IMR-90 (cell line): ENCODE results near the gene CD81. TPM values are rescaled to one million over a fixed set of nuclear protein-coding genes. Genes with fewer than 3 reads are reported as not detected.

Experiments
- ATAC-seq: fragments of 200-7000 bp; cut with Tn5 transposase; 2 replicates; pipeline ENCODE4 v1.9.1; 2020; ENCODE audit warnings: low read depth, mild to moderate bottlenecking, moderate library complexity
- BruUV-seq: library from RNA; stranded (reverse); fragments of 400-500 nt; replicated peaks from 2 replicates; lab custom pipeline; 2021; lab: Mats Ljungman, UMichigan
- CTCF ChIA-PET: fragments of 300-600 bp; formaldehyde crosslinking; extraction: SDS; loops from one replicate; lab custom pipeline; 2021; ENCODE audit warnings: antibody characterized with exemption; lab: Yijun Ruan, JAX
- POLR2A ChIA-PET: fragments of 300-600 bp; sonication (Branson Sonifier 250); formaldehyde crosslinking; loops from one replicate; lab custom pipeline; 2022; ENCODE audit warnings: antibody characterized with exemption; ENCODE audit not compliant: unreplicated experiment; lab: Charles Lee
- DNase-seq: peaks from one replicate; pipeline ENCODE4 v3.0.0; 2013
- H2AFZ ChIP-seq: replicated peaks from 2 replicates; pipeline ENCODE3; 2013; ENCODE audit warnings: low read length, mild to moderate bottlenecking; ENCODE audit not compliant: poor library complexity
- H2AK5ac ChIP-seq: 2 replicates; pipeline ENCODE4 v1.6.1; 2013; ENCODE audit warnings: low read depth, low read length, inconsistent platforms
- H2AK9ac ChIP-seq: replicated peaks from 2 replicates; pipeline ENCODE3; 2013; ENCODE audit warnings: mild to moderate bottlenecking, low read depth, low read length, moderate library complexity; ENCODE audit not compliant: poor library complexity
- H2BK120ac ChIP-seq: 2 replicates; pipeline ENCODE4 v1.6.1; 2013; ENCODE audit warnings: low read depth, low read length, inconsistent platforms
- H2BK15ac ChIP-seq: 3 replicates; pipeline ENCODE4 v1.6.1; 2013; ENCODE audit warnings: low read depth, low read length, inconsistent platforms
- H2BK20ac ChIP-seq: 2 replicates; pipeline ENCODE4 v1.6.1; 2013; ENCODE audit warnings: low read depth, mild to moderate bottlenecking, inconsistent platforms, low read length, moderate library complexity
- H2BK5ac ChIP-seq: 2 replicates; pipeline ENCODE4 v1.6.1; 2013; ENCODE audit warnings: mild to moderate bottlenecking, low read depth, low read length, inconsistent platforms; ENCODE audit not compliant: poor library complexity, severe bottlenecking
- H3K14ac ChIP-seq: replicated peaks from 2 replicates; pipeline ENCODE4 v1.6.1; 2013; ENCODE audit warnings: low read depth, low read length, inconsistent platforms
- H3K18ac ChIP-seq: 2 replicates; pipeline ENCODE4 v1.6.1; 2013; ENCODE audit warnings: low read depth, low read length, control low read depth
- H3K23ac ChIP-seq: 2 replicates; pipeline ENCODE4 v1.6.1; 2013; ENCODE audit warnings: low read depth, low read length, inconsistent platforms
- H3K27ac ChIP-seq: 2 replicates; pipeline ENCODE4 v1.5.1; 2013; ENCODE audit warnings: mild to moderate bottlenecking, control low read depth, low read length; ENCODE audit not compliant: insufficient read depth
- H3K27me3 ChIP-seq: 2 replicates; pipeline ENCODE4 v1.6.1; 2013; ENCODE audit warnings: low read length; ENCODE audit not compliant: control insufficient read depth, insufficient read depth
- H3K36me3 ChIP-seq: 2 replicates; pipeline ENCODE4 v1.6.1; 2013; ENCODE audit warnings: low read length, mixed read lengths; ENCODE audit not compliant: control insufficient read depth, insufficient read depth
- H3K4ac ChIP-seq: 2 replicates; pipeline ENCODE4 v1.6.1; 2013; ENCODE audit warnings: low read depth, low read length, inconsistent platforms
- H3K4me1 ChIP-seq: 2 replicates; pipeline ENCODE4 v1.6.1; 2013; ENCODE audit warnings: low read length, mixed read lengths; ENCODE audit not compliant: control insufficient read depth, insufficient read depth
- H3K4me2 ChIP-seq: 2 replicates; pipeline ENCODE4 v1.6.1; 2013; ENCODE audit warnings: low read depth, mild to moderate bottlenecking, control low read depth, low read length, moderate library complexity
- H3K4me3 ChIP-seq: 2 replicates; pipeline ENCODE4 v1.5.1; 2013; ENCODE audit warnings: low read depth, mild to moderate bottlenecking, control low read depth, low read length, moderate library complexity; ENCODE audit not compliant: insufficient read depth
- H3K56ac ChIP-seq: 2 replicates; pipeline ENCODE4 v1.6.1; 2013; ENCODE audit warnings: low read length, inconsistent platforms; ENCODE audit not compliant: insufficient read depth; ENCODE audit errors: extremely low read depth
- H3K79me1 ChIP-seq, 2 experiments: 2 replicates each; pipeline ENCODE4 v1.6.1; 2013; ENCODE audit warnings: low read length in 2 of 2, inconsistent platforms in 1 of 2, low read depth in 1 of 2
- H3K9ac ChIP-seq: 2 replicates; pipeline ENCODE4 v1.6.1; 2013; ENCODE audit warnings: low read depth, low read length, control low read depth
- H3K9me1 ChIP-seq: 2 replicates; pipeline ENCODE4 v1.6.1; 2013; ENCODE audit warnings: low read length, inconsistent platforms; ENCODE audit not compliant: insufficient read depth
- H3K9me3 ChIP-seq: 2 replicates; pipeline ENCODE4 v1.6.1; 2013; ENCODE audit warnings: low read length; ENCODE audit not compliant: control insufficient read depth, insufficient read depth
- H4K20me1 ChIP-seq: 2 replicates; pipeline ENCODE4 v1.6.1; 2013; ENCODE audit warnings: low read length, inconsistent platforms; ENCODE audit not compliant: insufficient read depth
- H4K5ac ChIP-seq: 2 replicates; pipeline ENCODE4 v1.6.1; 2013; ENCODE audit warnings: mild to moderate bottlenecking, low read depth, low read length, control low read depth
- H4K8ac ChIP-seq, 2 experiments: 2 replicates each; pipeline ENCODE4 v1.6.1; 2013; ENCODE audit warnings: low read depth in 2 of 2, low read length in 2 of 2, control low read depth in 1 of 2, inconsistent platforms in 1 of 2
- H4K91ac ChIP-seq: 2 replicates; pipeline ENCODE4 v1.6.1; 2013; ENCODE audit warnings: low read depth, low read length, inconsistent platforms; ENCODE audit not compliant: insufficient read depth
- CTCF ChIP-seq: conservative IDR thresholded peaks from 2 replicates; pipeline ENCODE4 v1.5.1; 2012; ENCODE audit warnings: mild to moderate bottlenecking, low read depth, low read length, improper control_type of control experiment
- ELK1 ChIP-seq: fragments of 150-350 bp; IDR thresholded peaks from 2 replicates; pipeline ENCODE4 v1.6.1; 2016; ENCODE audit warnings: low read depth, mild to moderate bottlenecking, low read length, moderate library complexity, borderline replicate concordance
- FOS ChIP-seq: fragments of 150-350 bp; IDR thresholded peaks from 2 replicates; pipeline ENCODE4 v1.6.1; 2016; ENCODE audit warnings: low read depth, low read length
- MAZ ChIP-seq: IDR thresholded peaks from 2 replicates; pipeline ENCODE4 v1.6.1; 2012; ENCODE audit warnings: low read depth, mild to moderate bottlenecking, low read length, improper control_type of control experiment, moderate library complexity, borderline replicate concordance
- NFE2L2 ChIP-seq: fragments of 150-350 bp; IDR thresholded peaks from 2 replicates; pipeline ENCODE4 v1.6.1; 2016; ENCODE audit warnings: low read depth, mild to moderate bottlenecking, low read length
- RAD21 ChIP-seq: IDR thresholded peaks from 2 replicates; pipeline ENCODE4 v1.6.1; 2012; ENCODE audit warnings: low read length, improper control_type of control experiment
- WGBS, 2 experiments: methylation state at CpG; one replicate each; pipeline versions ENCODE4 v1.1.5 to v1.1.7; 2013; ENCODE audit warnings: missing lambda C conversion rate in 2 of 2; ENCODE audit not compliant: insufficient read length in 1 of 2; ENCODE audit errors: extremely low coverage in 2 of 2; 5-methylcytosine and 5-hydroxymethylcytosine counted together
- dilution Hi-C: fragments of 300-500 bp; cut with HindIII; formaldehyde crosslinking; loops from one replicate; pipeline ENCODE4 v1.14.3; 2018; ENCODE audit warnings: low sequenced_read_pairs; ENCODE audit not compliant: unreplicated experiment
- in situ Hi-C: fragments of 300-500 bp; cut with MboI; formaldehyde crosslinking; loops from 3 replicates; pipeline ENCODE4 v1.14.3; 2019; ENCODE audit warnings: low sequenced_read_pairs, inconsistent platforms, mixed read lengths
- intact Hi-C: fragments of 100-400 bp; cut with micrococcal nuclease; formaldehyde crosslinking; loops from 2 replicates; pipeline ENCODE4 v1.10.0; 2022
- polyA plus RNA-seq, 3 experiments: library from polyadenylated mRNA; depleted of rRNA; stranded (reverse); fragments of >200 nt; gene quantifications; 2 replicates each; pipeline ENCODE4 v1.2.3, GENCODE V29; 2012; ENCODE audit warnings: low replicate concordance in 1 of 3
- total RNA-seq: library from RNA; depleted of rRNA; stranded (reverse); fragments of >200 nt; gene quantifications from 2 replicates; pipeline ENCODE4 v1.2.3, GENCODE V29; 2012
- TF ChIP-seq, protein P1 (sequence below): fragments of 150-350 bp; IDR thresholded peaks from 2 replicates; pipeline ENCODE4 v1.6.1; 2017; ENCODE audit warnings: mild to moderate bottlenecking, antibody characterized with exemption, low read length, low read depth

CD81 gene
- total and polyA plus RNA-seq, 2 of the 4 experiments (the other 2 are of a cell fraction): 159 to 689 TPM

DNA sequence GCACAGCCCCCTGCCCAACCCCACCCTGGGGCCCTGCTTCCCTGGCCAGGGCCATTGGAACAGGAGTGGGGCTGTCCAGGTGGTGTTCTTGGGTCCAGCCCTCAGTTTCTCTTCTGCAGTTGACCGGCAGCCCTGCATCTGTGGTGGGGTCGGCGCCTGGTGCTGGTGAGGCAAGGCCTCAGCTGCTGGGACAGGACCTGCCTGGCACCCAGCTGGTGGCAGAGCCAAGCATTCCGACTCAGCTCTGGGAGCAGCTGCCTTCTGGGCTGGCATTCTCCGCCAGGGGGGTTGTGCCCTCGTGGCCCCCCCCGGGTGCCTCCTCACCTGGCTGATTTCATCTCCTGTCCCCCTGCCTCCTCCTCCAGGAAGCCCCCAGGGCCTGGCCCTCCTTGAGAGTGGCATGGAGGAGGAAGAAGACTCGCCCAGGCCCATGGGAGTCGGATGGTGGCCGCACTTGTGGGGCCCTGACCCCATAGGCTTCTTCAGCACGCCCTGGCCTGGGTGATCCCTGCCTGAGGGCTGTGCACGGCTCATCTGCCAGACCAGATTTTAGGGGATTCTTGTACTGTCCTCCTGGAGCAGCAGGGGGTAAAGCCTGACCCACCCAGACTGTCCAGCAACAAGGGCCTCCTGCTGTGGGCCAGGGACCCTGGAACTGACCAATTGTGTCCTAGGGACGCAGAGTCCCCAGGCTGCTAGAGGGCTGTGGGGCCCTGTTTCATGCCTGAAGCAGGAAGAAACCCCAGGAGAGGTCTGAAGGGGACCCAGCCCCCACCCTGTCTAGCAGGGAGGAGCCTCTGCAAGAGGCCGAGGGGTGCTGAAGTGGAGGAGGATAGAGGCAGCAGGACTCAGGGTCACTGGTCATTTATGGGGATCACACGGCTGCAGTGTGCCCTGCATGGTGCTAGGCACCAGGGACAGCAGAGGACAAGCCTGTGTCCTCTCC, 11.6 kb downstream of the CD81 start:
- peaks cover 82% of the 10 kb centered on the region for H4K20me1 ChIP-seq
- H4K8ac ChIP-seq: no peak overlapping the region
- no TSS peak for BruUV-seq

More for the DNA sequence above, 11.6 kb downstream of the CD81 start:
- H3K14ac ChIP-seq: no peak overlapping the region
- no peak overlapping the region for H4K91ac ChIP-seq
- peaks cover 4% of the 10 kb centered on the region; the same call in 1 of the 2 replicates for H3K9me1 ChIP-seq
- H2BK20ac ChIP-seq: no peak overlapping the region
- intact Hi-C loops: no loop called here
- TF ChIP-seq CTCF (no peak), ELK1 (no peak), MAZ (no peak), NFE2L2 (no peak), RAD21 (no peak), FOS (no peak)
- TF ChIP-seq, protein P1, sequence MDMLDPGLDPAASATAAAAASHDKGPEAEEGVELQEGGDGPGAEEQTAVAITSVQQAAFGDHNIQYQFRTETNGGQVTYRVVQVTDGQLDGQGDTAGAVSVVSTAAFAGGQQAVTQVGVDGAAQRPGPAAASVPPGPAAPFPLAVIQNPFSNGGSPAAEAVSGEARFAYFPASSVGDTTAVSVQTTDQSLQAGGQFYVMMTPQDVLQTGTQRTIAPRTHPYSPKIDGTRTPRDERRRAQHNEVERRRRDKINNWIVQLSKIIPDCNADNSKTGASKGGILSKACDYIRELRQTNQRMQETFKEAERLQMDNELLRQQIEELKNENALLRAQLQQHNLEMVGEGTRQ: no peak
- H2AK9ac ChIP-seq: peak overlapping the region; percentile 75
- WGBS, 2 experiments: 78% methylated on average over 3 of the region's 15 CpGs; no CpG with 5 or more reads in 1 of the 2 experiments
- H3K79me1 ChIP-seq: peaks cover 12 to 68% of the 10 kb centered on the region in 2 experiments; a peak in 3 of 4 replicates
- 0 out of 2 replicates have a peak overlapping the region, but pooled peaks have one; percentile 5 for H3K56ac ChIP-seq
- H2BK5ac ChIP-seq: peak overlapping the region; percentile 54
- no peak overlapping the region for H3K4me2 ChIP-seq
- H3K18ac ChIP-seq: no peak overlapping the region
- ChIA-PET POLR2A (no interaction called here), CTCF (no interaction called here)
- H2BK120ac ChIP-seq: no peak overlapping the region
- H4K5ac ChIP-seq: no peak overlapping the region
- ATAC-seq: no peak
- H2AK5ac ChIP-seq: no peak overlapping the region
- no peak for DNase-seq
- no peak overlapping the region for H3K4me3 ChIP-seq
- peaks cover 31% of the 10 kb centered on the region for H3K36me3 ChIP-seq
- H3K27ac ChIP-seq: peak overlapping the region; percentile 32
- H3K23ac ChIP-seq: no peak overlapping the region
- no peaks in the 10 kb centered on the region for H3K27me3 ChIP-seq
- H3K9ac ChIP-seq: peak overlapping the region; percentile 32; the same call in 1 of the 2 replicates
- no peaks in the 10 kb centered on the region for H3K9me3 ChIP-seq
- H3K4ac ChIP-seq: no peak overlapping the region
- dilution Hi-C loops: no loop called here
- no peak overlapping the region for H2BK15ac ChIP-seq
- H2AFZ ChIP-seq: no peak overlapping the region
- H3K4me1 ChIP-seq: peaks cover 41% of the 10 kb centered on the region
- in situ Hi-C loops: no loop called here
